Natural killer cell treated with Interleukin-12 subunit alpha and Interleukin-12 subunit beta and Interleukin-15 and Interleukin-18, amount 100 ng/mL, for 72 hours (primary cell): Measurements from ENCODE around the gene DNAJC12. TPM values are rescaled to one million over a fixed set of nuclear protein-coding genes. Genes with fewer than 3 reads are reported as not detected.

Experiments
- ATAC-seq, 2 donors: fragments of 150-1000 bp; cut with Tn5 transposase in 1 of 2; sonication (Bioruptor Pico), chemical (Tn5 transposase) in 1 of 2; 2 replicates each; pipeline ENCODE4 v1.10.0; 2021
- DNase-seq: peaks from one replicate; pipeline ENCODE4 v3.0.0; 2022; ENCODE audit warnings: low spot score
- H3K27ac Mint-ChIP-seq, 2 donors: 1 replicate in 1 of 2; 2 replicates in 1 of 2; pipeline ENCODE4 v1.8.0; 2022; ENCODE audit warnings: mixed read lengths in 2 of 2, mild to moderate bottlenecking in 1 of 2, moderate library complexity in 1 of 2
- H3K27me3 Mint-ChIP-seq, 2 donors: 1 replicate in 1 of 2; 2 replicates in 1 of 2; pipeline ENCODE4 v1.8.0; 2022; ENCODE audit warnings: mixed read lengths in 2 of 2
- H3K36me3 Mint-ChIP-seq: one replicate; pipeline ENCODE4 v1.8.0; 2022; ENCODE audit warnings: mixed read lengths
- H3K4me1 Mint-ChIP-seq, 2 donors: 1 replicate in 1 of 2; 2 replicates in 1 of 2; pipeline ENCODE4 v1.8.0; 2022; ENCODE audit warnings: low read depth in 2 of 2, mixed read lengths in 2 of 2, mild to moderate bottlenecking in 1 of 2
- H3K4me3 Mint-ChIP-seq: one replicate; pipeline ENCODE4 v1.8.0; 2022; ENCODE audit warnings: mixed read lengths
- H3K9me3 Mint-ChIP-seq: 2 replicates; pipeline ENCODE4 v1.8.0; 2022; ENCODE audit warnings: mixed read lengths
- total RNA-seq, 2 donors: library from RNA; stranded (reverse); gene quantifications; one replicate each; pipeline ENCODE4 v1.2.3, GENCODE V29; 2022

DNAJC12 gene
- total RNA-seq, 2 donors from 2014 or later: 0.24 to 2.3 TPM

- DNase-seq (no peak), ATAC-seq (peak in 1 of 2 donors; percentile 65)
- no peak overlapping the region for H3K4me3 Mint-ChIP-seq
- H3K4me1 Mint-ChIP-seq: no peaks in the 10 kb centered on the region
- peaks cover 7 to 27% of the 10 kb centered on the region in 2 donors for H3K27me3 Mint-ChIP-seq
- no peaks in the 10 kb centered on the region for H3K36me3 Mint-ChIP-seq
- H3K27ac Mint-ChIP-seq: no peak overlapping the region
- H3K9me3 Mint-ChIP-seq: no peaks in the 10 kb centered on the region
Observed at GRCh38 chr10:67819768-67820204, 18.2 kb downstream of the DNAJC12 start.

- ATAC-seq: no peak
- no peak overlapping the region for H3K27ac Mint-ChIP-seq
Observed at GRCh38 chr10:67818323-67818722, 19.7 kb downstream of the DNAJC12 start.

GRCh38 chr10:67816719-67817118 is 21.3 kb downstream of the DNAJC12 start:
- no peak overlapping the region for H3K4me3 Mint-ChIP-seq
- no peak overlapping the region for H3K27ac Mint-ChIP-seq
- peaks cover 6 to 20% of the 10 kb centered on the region in 2 donors for H3K27me3 Mint-ChIP-seq
- no peaks in the 10 kb centered on the region for H3K9me3 Mint-ChIP-seq
- H3K36me3 Mint-ChIP-seq: no peaks in the 10 kb centered on the region
- H3K4me1 Mint-ChIP-seq: no peaks in the 10 kb centered on the region
- DNase-seq (no peak), ATAC-seq (no peak)

More at GRCh38 chr10:67818323-67818722, 19.7 kb downstream of the DNAJC12 start:
- H3K27me3 Mint-ChIP-seq: peaks cover 7 to 33% of the 10 kb centered on the region in 2 donors
- H3K4me1 Mint-ChIP-seq: no peaks in the 10 kb centered on the region
- no peak overlapping the region for H3K4me3 Mint-ChIP-seq
- no peak for DNase-seq
- no peaks in the 10 kb centered on the region for H3K36me3 Mint-ChIP-seq
- no peaks in the 10 kb centered on the region for H3K9me3 Mint-ChIP-seq

- H3K4me1 Mint-ChIP-seq: no peaks in the 10 kb centered on the region
- H3K36me3 Mint-ChIP-seq: no peaks in the 10 kb centered on the region
- H3K9me3 Mint-ChIP-seq: no peaks in the 10 kb centered on the region
- DNase-seq (no peak), ATAC-seq (no peak)
- no peak overlapping the region for H3K4me3 Mint-ChIP-seq
- H3K27me3 Mint-ChIP-seq: peaks cover 4 to 16% of the 10 kb centered on the region in 2 donors
- no peak overlapping the region for H3K27ac Mint-ChIP-seq
Observed at GRCh38 chr10:67815571-67816059, 22.4 kb downstream of the DNAJC12 start.

DNA sequence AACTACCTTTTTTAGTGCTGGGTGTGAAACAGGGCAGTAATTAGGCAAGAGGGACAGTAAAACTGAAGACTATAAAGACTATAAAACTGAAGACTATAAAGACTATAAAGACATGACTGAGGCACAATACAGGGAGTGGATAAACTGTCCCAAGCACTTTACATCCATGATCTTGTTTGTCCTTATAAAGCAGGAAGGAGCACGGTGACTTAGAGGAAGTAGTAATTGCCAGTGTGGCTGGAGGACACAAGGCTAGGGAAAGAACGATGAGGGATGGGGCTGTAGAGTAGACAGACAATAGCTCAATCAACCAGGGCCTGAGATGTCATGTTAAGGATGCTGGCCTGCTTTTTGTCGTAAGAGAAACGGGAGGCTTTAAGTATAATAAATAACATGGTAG is 26.0 kb downstream of the DNAJC12 start:
- Mint-ChIP-seq H3K9me3 (no peaks in the 10 kb centered on the region), H3K27me3 (peaks cover 4 to 28% of the 10 kb centered on the region in 2 donors), H3K4me1 (no peaks in the 10 kb centered on the region), H3K36me3 (no peaks in the 10 kb centered on the region), H3K27ac (no peak overlapping the region), H3K4me3 (no peak overlapping the region)
- ATAC-seq (no peak), DNase-seq (no peak)

DNA sequence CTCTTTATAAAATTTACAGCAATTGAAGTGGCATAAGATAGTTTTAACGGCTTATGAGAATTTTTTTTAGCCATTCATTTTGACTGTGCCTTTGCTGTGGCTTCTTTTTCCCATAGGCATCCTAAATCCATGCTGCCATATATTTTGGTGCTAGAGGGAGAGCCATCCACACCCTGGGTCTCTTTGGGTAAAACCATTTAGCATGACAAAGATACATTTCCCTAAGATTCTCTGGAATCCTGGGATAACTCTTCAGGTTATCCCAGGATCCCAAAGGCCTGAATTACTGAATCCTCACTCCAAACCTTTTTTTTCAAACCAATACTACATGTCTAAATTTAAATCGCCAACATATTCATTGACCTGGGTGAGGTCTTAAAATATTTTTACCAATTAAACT is 28.9 kb downstream of the DNAJC12 start:
- Mint-ChIP-seq H3K36me3 (no peaks in the 10 kb centered on the region), H3K27ac (no peak overlapping the region), H3K9me3 (no peaks in the 10 kb centered on the region), H3K4me3 (no peak overlapping the region), H3K4me1 (no peaks in the 10 kb centered on the region), H3K27me3 (peaks cover 4 to 30% of the 10 kb centered on the region in 2 donors)
- DNase-seq (no peak), ATAC-seq (no peak)

DNA sequence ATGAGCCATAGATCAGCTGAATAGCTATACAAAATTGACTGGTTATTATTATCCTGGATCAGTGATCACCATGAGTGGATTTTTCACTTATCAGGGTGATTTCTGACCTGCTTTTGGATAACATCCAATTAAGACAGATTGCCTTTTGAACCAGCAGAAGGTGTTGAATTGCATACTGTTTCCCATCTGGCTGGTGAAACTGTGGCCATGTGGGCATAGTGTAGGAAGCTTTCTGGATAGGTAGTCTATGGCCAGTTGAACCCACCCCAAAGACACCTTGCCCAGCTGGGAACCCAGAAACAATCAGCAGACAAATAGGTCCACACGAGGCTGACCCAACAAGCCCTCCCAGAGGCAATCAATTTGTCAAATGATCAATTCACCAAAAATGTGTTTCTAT is 29.3 kb downstream of the DNAJC12 start:
- Mint-ChIP-seq H3K27ac (no peak overlapping the region), H3K36me3 (no peaks in the 10 kb centered on the region), H3K4me3 (no peak overlapping the region), H3K4me1 (no peaks in the 10 kb centered on the region), H3K9me3 (no peaks in the 10 kb centered on the region), H3K27me3 (peaks cover 4 to 26% of the 10 kb centered on the region in 2 donors)
- no peak for DNase-seq
- ATAC-seq: no peak

GRCh38 chr10:67807855-67808456 is 30.0 kb downstream of the DNAJC12 start:
- no peak overlapping the region for H3K4me3 Mint-ChIP-seq
- H3K36me3 Mint-ChIP-seq: no peaks in the 10 kb centered on the region
- no peaks in the 10 kb centered on the region for H3K4me1 Mint-ChIP-seq
- ATAC-seq: no peak
- no peaks in the 10 kb centered on the region for H3K9me3 Mint-ChIP-seq
- peaks cover 4 to 26% of the 10 kb centered on the region in 2 donors for H3K27me3 Mint-ChIP-seq
- DNase-seq: no peak
- H3K27ac Mint-ChIP-seq: no peak overlapping the region

GRCh38 chr10:67804395-67804678 is 33.7 kb downstream of the DNAJC12 start:
- Mint-ChIP-seq H3K27ac (no peak overlapping the region), H3K4me3 (no peak overlapping the region), H3K27me3 (peaks cover 0 to 19% of the 10 kb centered on the region in 2 donors), H3K36me3 (no peaks in the 10 kb centered on the region), H3K4me1 (no peaks in the 10 kb centered on the region), H3K9me3 (no peaks in the 10 kb centered on the region)
- ATAC-seq (no peak), DNase-seq (no peak)

GRCh38 chr10:67803588-67804394 is 34.2 kb downstream of the DNAJC12 start:
- Mint-ChIP-seq H3K36me3 (no peaks in the 10 kb centered on the region), H3K4me1 (no peaks in the 10 kb centered on the region), H3K4me3 (no peak overlapping the region), H3K9me3 (no peaks in the 10 kb centered on the region), H3K27me3 (peaks cover 0 to 19% of the 10 kb centered on the region in 2 donors), H3K27ac (no peak overlapping the region)
- peak in 1 of 2 donors; percentile 63 for ATAC-seq
- no peak for DNase-seq

DNA sequence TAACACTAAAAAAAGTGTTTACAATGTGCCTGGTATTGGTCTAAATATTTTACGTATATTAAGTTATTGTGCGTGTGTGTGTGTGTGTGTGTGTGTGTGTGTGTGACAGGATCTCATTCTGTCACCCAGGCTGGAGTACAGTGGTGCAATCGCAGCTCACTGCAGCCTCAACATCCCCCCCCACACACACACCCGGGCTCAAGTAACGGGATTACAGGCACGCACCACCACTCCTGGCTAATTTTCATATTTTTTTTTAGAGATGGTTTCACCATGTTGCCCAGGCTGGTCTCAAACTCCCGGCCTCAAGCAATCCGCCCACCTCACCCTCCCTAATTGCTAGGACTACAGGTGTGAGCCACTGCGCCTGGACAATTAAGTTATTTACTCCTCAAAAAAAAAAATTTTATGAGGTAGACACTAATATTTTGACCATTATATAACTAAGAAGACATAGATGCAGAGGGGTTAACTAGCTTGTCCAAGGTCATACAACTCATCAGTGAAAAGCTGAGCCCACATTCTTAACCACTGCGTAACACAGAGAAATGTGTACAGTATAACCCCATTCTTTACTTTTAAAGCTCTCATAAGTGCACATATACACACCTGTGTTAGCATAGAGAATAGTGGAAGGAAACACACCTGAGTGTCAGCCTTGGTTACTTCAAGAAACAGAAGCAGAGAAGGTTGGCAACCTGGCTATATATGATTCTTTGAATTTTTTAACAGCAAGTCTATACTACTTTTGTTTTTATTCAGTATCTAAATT is 35.0 kb downstream of the DNAJC12 start:
- ATAC-seq (no peak), DNase-seq (no peak)
- Mint-ChIP-seq H3K4me1 (no peaks in the 10 kb centered on the region), H3K4me3 (no peak overlapping the region), H3K9me3 (no peaks in the 10 kb centered on the region), H3K27ac (no peak overlapping the region), H3K36me3 (no peaks in the 10 kb centered on the region), H3K27me3 (peaks cover 0 to 13% of the 10 kb centered on the region in 2 donors)

DNA sequence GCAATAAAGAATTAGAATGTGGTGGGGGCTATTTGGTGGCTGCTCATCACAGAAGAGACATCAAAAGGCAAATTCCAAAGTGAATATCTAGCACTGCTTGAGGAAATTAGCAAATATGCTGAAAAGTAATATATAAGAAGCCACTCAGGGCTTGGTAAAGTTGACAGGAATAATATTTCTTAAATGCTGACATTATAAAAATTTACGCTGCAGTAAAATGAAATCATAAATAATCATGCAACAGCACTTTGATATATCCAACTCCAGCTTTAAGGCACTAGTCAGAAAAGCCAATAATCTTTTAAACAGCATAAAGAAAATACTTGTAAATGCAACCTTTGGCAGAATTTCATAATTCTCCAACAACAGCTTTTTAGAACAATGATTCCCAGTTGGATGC is 36.9 kb downstream of the DNAJC12 start:
- H3K4me1 Mint-ChIP-seq: no peaks in the 10 kb centered on the region
- DNase-seq (no peak), ATAC-seq (no peak)
- H3K27ac Mint-ChIP-seq: no peak overlapping the region
- H3K9me3 Mint-ChIP-seq: no peaks in the 10 kb centered on the region
- H3K36me3 Mint-ChIP-seq: no peaks in the 10 kb centered on the region
- H3K27me3 Mint-ChIP-seq: peaks cover 0 to 4% of the 10 kb centered on the region in 2 donors
- no peak overlapping the region for H3K4me3 Mint-ChIP-seq

DNA sequence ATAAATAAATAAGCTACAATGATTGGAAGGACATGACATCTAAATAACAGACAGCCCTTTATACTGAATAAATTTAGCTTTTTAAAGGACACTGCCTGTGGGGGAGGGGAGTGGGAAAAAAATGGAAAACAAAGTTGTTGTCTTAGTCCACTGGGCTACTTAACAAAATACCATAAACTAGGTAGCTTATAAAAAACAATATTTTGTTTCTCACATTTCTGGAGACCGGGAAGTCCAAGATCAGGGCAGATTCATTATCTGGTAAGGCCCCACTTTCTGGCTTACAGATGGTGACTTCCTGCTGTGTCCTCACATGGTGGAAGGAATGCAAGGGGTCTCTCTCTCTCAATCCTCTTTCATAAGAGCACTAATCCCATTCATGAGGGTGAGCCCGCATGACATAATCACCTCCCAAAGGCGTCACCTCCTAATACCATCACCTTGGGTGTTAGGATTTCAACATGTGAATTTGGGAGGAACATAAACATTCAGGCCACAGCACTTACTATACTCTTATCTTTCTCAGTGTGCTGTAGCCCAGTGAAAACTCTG is 43.0 kb downstream of the DNAJC12 start:
- no peak overlapping the region for H3K27ac Mint-ChIP-seq
- H3K4me3 Mint-ChIP-seq: no peak overlapping the region
- peaks cover 0 to 5% of the 10 kb centered on the region in 2 donors for H3K27me3 Mint-ChIP-seq
- peaks cover 8 to 19% of the 10 kb centered on the region in 2 donors for H3K4me1 Mint-ChIP-seq
- no peaks in the 10 kb centered on the region for H3K9me3 Mint-ChIP-seq
- ATAC-seq (no peak), DNase-seq (no peak)
- H3K36me3 Mint-ChIP-seq: no peaks in the 10 kb centered on the region
